NCI-H1048 (cell line): ENCODE results near the gene GRID2.

Experiments used
- DNase-seq: peaks from one replicate; lab custom pipeline; 2025; lab: John Stamatoyannopoulos, UW

GRID2 gene

GRCh38 chr4:92735025-92735665 lies 431.4 kb downstream of the GRID2 start:
- no peak for DNase-seq

DNA sequence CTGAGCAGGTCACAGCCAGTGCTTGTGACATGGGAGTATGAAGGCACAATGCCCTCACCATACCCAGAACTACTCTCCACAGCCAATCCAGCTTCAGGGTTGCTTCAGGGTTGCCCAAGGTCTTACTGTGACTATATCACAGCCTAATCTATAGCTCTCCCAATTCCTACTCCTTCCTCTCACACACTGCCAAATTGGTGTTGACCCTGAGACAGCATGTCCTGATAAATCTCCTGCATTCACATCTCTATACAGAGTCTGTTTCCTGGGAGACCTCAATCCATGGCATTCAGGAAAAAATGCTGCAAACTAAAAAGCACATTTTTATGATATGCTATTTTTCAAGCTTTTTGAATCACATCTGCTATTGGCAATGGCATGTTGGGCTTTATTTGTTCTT lies 456.7 kb downstream of the GRID2 start:
- DNase-seq = no peak

GRCh38 chr4:92776080-92776479 lies 472.3 kb downstream of the GRID2 start:
- no peak for DNase-seq

- no peak for DNase-seq
Observed at GRCh38 chr4:92789741-92790140, 486.0 kb downstream of the GRID2 start.

DNA sequence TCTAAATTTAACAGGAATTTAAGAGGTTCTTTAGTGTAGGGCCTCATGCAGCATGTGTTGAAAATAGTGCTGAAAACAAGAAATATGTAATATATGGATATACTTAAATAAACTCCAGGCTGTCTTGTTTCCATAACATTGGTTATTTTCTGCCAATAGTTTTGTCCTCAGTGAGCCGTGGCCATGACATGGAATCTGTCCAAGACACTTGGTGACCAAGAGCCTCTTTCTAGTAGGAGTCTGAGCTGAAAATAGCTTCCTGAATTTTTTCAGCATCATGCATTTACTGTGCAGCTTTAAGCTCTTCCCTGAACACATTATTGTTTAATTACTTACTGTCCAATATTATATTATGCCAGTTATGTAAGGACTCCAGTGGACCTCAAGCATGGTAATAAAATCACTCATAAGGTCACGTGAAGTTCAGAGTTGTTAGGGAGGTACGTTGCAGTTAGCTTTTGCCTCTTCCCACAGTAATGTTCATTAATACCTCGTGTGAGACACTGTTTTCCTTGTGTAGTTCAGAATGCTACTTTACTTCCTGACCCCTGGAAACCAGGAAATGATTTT lies 488.2 kb downstream of the GRID2 start:
- no peak for DNase-seq

- DNase-seq = no peak
Observed at GRCh38 chr4:92809381-92809780, 505.6 kb downstream of the GRID2 start.

DNA sequence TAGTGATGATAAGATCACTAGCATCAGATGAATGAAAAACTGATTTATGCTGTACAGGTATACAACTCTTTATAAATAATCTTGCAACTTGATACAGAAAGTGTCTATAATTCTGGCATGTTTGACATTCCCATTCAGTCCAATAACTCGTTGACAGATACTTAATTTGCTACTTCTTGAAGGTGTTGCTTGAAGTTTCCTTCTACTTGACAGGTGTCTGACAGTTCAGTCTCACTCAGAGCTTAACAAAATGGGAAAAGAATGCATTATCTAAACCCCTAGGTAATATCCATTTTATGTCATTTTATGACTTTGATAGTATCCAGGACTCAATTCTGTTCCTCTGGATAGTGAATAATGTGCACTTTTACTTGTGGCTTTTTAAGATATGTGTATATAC lies 508.9 kb downstream of the GRID2 start:
- DNase-seq = no peak

GRCh38 chr4:92814677-92815076 lies 510.9 kb downstream of the GRID2 start:
- no peak for DNase-seq

DNA sequence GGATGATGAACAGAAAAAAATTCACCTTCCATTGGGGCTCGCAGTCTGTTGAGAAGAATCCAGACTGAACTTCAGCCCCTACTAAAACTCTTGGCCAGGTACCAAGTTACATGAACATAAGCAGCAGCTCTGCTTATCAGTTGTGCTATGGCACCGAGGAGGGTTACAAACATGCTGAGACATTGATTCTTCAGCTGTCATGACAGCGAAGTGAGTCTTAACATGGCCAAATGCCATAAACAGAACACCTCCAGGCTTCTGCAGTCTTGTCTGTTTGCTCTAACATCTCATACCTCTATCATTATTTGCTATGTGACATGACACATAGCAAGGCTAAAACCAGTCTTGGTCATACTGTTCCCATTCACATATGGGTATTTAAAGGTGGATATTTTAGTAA lies 521.5 kb downstream of the GRID2 start:
- no peak for DNase-seq

- no peak for DNase-seq
Observed at GRCh38 chr4:92825791-92826190, 522.0 kb downstream of the GRID2 start.

- DNase-seq = no peak
Observed at GRCh38 chr4:92830771-92831170, 527.0 kb downstream of the GRID2 start.

DNA sequence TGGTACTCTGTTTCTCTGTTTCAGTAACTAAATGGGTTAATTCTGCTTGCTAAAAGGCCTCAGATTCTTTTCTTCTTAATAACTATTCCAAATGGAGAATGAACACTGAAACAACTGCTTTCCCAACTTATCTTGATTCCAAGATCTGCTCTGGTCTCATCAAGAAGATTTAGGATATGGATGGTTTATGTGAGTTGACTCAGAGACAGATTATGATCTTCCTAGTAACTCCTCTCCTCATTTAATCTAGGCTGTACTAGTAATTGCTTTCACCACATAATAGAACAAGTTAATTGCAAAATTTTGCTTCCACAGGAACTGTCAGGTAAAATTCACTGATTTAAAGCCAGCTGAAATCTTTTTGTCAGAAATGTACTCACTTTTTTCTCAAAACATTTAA lies 537.1 kb downstream of the GRID2 start:
- DNase-seq = no peak

DNA sequence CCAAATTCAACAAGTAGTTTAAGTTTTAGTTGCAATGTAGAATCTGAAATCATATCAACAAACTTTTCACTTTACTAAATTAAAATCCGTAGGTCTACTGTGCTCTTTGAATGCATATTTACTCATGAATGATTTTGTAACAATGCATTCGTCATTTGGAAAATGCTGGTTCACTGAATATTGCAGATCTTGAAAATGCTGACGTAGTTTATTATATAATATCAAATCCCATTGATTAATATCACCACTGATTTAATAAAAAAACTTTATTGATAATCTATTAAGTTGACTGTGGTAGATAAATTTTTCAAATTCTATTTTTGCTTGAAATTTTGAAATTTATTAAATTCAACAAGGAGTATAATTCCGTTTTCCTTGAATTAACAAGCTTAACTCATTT lies 540.0 kb downstream of the GRID2 start:
- no peak for DNase-seq

- DNase-seq = no peak
Observed at GRCh38 chr4:92847026-92847425, 543.3 kb downstream of the GRID2 start.

DNA sequence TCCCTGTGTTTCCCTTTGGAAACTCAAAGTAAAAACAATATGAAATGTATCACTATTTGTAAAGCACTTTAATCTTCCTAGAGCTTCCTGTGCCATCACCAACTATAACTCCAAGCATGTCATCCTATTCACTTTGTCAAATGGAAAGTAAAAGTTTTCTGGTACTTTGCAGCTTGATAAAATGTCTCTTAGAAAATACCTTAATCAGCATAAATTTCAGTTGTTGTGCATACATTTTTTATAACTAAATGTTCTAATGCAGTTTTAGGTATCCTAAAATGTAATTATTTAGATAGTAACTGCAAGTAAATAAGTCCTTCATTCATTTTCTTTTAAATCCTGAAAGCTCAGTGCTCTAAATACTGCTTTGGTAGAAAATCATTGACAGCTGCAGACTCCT lies 558.7 kb downstream of the GRID2 start:
- DNase-seq = no peak

- no peak for DNase-seq
Observed at GRCh38 chr4:92864096-92864495, 560.3 kb downstream of the GRID2 start.

- DNase-seq = no peak
Observed at GRCh38 chr4:92872604-92873003, 568.8 kb downstream of the GRID2 start.

DNA sequence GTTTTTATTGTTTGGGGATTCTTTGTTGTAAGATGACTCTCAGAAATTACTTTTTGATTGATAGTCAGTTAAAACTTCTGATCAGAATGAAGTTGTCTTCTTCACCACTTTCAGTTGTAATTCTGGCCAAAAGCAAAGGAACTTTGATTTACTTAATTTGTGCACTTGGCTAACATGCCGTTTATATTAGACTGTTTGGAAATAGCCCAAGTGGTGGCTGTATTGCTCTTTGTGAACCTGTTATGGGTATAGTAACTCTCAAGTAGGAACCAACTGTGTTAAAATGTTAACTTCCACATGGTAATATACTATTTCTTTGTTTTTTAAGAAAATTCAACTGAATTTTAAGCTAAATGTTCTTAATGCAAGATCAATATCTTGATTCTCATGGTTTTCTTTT lies 581.9 kb downstream of the GRID2 start:
- DNase-seq = no peak

DNA sequence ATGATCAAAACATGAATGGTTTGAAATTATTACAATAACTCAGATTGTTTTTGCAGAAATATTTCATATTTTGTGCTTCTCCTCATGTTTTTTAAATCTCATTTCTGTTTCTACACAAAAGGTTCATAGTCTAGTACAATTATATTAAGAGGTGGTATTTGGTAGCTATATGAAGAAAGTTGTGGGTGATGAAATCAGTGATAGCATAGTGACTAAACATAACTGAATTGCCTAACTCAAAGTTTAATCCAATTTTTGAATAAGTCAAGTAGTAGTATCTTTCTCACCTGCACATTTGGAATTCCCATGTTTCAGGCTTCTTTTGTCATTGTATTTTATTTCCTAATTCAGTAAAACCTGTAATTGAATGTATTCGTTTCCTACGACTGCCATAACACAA lies 648.7 kb downstream of the GRID2 start:
- no peak for DNase-seq

- DNase-seq = no peak
Observed at GRCh38 chr4:92952897-92953296, 649.1 kb downstream of the GRID2 start.

GRCh38 chr4:92953462-92953861 lies 649.7 kb downstream of the GRID2 start:
- no peak for DNase-seq

GRCh38 chr4:92961881-92962280 lies 658.1 kb downstream of the GRID2 start:
- no peak for DNase-seq

DNA sequence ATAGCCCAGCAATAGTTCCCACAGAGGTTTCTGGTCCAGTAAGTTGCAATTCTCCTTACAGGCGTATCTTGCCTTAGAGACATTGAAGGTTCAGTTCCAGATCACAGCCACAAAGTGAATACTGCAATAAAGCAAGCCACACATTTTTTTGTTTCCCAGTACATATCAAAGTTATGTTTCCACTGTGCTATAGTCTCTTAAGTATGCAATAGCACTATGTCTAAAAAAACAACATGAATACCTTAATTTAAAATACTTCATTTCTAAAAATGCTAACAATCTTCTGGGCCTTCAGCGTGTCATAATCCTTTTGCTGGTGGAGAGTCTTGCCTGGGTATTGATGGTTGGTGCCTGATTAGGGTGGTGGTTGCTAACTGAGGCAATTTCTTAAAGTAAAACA lies 659.1 kb downstream of the GRID2 start:
- DNase-seq = no peak

DNA sequence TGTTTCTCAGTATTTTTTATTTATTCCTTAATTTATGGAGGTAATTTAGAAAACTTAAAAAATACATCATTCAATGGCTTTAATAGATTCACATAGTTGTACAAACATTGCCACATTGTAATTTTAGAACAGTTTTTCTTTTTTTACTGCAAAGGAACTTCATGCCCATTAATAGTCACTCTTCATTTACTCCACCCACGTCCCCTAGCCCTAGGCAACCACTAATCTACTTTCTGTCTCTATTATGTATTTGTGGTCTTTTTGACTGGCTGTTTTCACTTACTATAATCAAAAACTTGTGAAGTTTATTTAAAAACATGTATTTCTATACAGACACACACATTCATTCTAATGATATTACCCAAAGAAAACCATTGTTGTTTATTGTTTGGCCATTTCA lies 664.8 kb downstream of the GRID2 start:
- no peak for DNase-seq
